HG02981 (cell line): Measurements from ENCODE around the gene ANKRD31.

Source experiments
- ATAC-seq: cut with Tn5 transposase; IDR thresholded peaks from one replicate; pipeline ENCODE4 v1.9.1; 2021; ENCODE audit warnings: mild to moderate bottlenecking, moderate library complexity; ENCODE audit not compliant: unreplicated experiment

ANKRD31 gene

GRCh38 chr5:75042522-75042921, 194.2 kb downstream of the ANKRD31 start:
- ATAC-seq: no peak

- ATAC-seq: no peak
Observed at GRCh38 chr5:75040973-75041372, 195.7 kb downstream of the ANKRD31 start.

DNA sequence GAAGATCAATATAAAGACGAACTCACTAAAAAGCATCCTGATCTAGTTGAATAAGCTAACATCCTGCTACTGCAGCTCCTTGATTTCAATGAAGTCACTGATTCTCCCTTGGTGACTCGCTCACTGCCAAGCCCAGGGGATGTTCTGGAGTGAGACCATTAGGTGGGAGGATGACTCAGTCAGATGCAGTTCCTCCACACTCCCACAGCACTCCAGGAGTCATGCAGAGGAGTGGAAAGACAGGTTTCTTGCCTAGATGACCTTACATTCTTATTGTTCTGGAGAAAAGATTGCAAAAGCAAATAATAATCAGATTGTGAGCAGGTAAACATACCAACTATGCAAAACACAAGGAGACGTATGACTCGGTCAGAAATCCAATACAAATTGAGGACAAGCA, 199.6 kb downstream of the ANKRD31 start:
- ATAC-seq: no peak

DNA sequence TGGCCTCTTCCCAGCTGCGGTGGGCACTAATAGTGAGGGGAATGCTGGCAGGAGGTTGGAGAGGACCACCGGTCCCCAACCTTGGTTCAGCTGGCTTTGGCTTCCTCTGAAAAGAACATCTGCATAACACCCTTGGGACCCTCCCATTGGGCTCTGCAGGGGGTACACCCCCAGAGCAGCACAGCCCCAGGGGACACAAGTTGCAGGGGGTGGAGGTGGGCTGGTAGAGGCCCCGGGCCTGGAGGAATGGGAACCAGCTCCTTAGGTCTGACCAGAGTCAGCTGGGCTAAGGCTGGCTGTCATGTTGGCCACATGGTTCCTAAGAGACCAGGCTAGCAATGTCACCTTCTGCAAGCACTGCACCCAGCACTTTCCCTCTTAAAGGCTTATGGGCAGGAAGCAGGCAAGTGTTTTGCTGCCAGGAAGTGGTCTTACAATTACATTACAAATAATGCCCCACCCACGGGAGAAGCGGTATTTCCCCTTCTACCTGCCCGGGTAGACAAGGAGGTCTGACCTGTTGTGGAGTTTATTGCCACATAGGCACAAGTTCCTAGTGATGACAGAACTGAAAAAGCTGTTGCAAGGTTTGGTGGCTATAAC, 202.4 kb downstream of the ANKRD31 start:
- ATAC-seq: no peak

- no peak for ATAC-seq
Observed at GRCh38 chr5:75031366-75031765, 205.3 kb downstream of the ANKRD31 start.

- no peak for ATAC-seq
Observed at GRCh38 chr5:75028090-75028489, 208.6 kb downstream of the ANKRD31 start.

DNA sequence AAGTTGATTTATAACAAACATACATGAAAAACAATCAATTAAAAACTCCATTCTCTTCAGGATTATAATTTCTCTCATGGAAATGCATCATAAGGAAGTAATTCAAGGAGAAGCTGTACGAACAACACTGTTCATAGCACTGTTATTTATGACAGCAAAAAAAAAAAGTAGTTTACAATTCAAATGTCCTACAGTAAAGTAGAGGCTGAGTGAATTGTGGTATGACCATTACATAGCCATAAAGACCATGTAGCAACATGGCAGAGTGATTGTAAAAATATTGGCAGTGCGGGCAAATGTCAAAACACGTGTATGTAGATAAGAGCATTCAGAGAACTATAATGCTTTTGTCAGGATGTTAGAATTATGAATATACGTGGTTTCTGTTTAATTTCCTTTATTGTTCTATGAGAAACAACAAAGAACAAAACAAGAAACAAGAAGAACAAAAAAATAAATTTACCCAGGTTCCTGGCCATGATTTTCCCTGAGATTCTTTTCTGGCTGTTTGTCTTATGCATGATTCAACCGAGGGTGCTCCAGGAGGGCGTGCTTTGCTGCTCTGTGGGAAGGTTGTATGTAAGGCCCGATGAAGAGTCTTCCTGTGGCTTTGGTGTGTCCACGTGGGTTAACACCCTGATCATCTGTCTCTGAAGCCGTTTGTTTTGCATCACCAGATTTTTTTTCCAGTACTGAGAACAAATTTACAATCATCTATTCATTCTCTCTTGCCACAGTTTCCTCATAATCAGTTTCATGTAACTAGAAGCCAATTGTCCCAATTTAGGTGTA, 213.1 kb downstream of the ANKRD31 start:
- ATAC-seq: no peak

GRCh38 chr5:75021800-75022199, 214.9 kb downstream of the ANKRD31 start:
- ATAC-seq: no peak

GRCh38 chr5:75021219-75021618, 215.5 kb downstream of the ANKRD31 start:
- ATAC-seq: no peak

DNA sequence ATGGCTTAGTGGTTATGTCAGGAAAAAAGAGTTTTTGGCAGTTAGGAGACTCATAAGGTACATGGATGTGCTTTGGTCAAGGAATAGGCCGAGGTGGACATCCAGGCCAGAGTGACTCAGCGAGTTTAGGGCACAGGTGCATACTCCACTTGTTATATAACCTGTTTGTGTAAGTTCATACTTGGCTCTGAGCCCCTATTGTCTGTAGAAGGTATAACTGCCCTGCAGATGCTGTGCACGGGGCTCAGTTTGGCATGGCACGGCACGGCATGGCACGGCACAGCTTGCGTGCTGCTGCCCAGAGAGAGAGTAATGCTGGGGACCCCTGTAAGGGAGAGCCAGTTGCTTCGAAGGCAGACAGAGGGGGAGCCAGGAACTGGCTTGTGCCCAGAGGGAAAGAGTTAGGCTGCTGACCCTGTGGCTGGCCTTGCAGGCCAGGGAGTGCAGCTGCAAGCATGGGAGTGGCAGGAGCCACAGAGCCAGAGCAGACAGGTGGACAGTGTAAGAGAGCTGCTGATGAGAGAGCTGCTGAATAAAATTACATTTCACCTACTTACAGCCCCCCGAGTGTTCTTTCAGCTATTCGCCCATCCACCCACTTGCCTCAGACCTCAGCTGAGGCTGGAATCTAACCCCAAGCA, 216.5 kb downstream of the ANKRD31 start:
- no peak for ATAC-seq

DNA sequence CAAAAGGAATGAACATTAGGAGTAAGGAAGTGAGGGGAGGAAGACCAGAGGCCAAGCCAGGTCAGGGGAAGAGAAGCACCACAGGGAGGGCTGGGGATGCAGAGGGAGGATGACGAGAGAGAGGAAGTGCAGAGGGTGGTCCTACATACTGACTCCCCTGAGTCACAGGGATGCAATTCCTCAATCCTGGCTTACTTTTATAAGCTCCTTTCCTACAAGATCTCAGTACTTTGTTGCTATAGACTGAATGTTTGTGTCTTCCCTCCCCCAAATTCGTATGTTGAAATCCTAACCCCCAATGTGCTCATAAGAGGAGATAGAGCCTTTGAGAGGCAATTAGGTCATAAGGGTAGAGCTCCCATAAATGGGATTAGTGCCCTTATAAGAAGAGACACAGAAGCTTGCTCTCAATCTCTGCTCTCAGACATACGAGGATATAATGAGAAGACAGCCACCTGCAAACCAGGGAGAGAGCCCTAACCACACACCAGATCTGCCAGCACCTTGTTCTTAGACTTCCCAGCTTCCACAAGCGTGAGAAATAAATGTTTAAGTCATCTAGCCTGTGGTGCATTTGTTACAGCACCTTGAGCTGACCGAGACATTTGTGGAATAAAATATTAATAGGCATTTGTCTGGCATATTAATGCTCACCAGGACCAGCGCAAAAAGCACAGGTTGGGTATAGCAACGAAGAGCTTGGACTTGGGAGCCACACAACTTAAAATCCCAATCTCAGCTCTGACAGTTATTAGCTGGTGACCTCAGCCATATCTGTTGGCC, 217.7 kb downstream of the ANKRD31 start:
- no peak for ATAC-seq
